GM19455 (cell line): Measurements from ENCODE around the gene SLC35G6.
"Not testable (repeated sequence)": the region's sequence is repeated elsewhere in the genome, so short reads cannot be mapped to it uniquely, and the experiment has no call there.

Experiments
- ATAC-seq: cut with Tn5 transposase; IDR thresholded peaks from one replicate; pipeline ENCODE4 v1.9.1; 2021; ENCODE audit not compliant: unreplicated experiment

Gene SLC35G6

GRCh38 chr17:7460850-7461660 is 20.2 kb upstream of the SLC35G6 start:
- no peak for ATAC-seq

GRCh38 chr17:7462474-7463371 is 18.5 kb upstream of the SLC35G6 start:
- ATAC-seq, result no peak

GRCh38 chr17:7463372-7463846 is 17.8 kb upstream of the SLC35G6 start:
- no peak for ATAC-seq

- no peak for ATAC-seq
Observed at GRCh38 chr17:7464081-7464480, 17.2 kb upstream of the SLC35G6 start.

- no peak for ATAC-seq
Observed at GRCh38 chr17:7465597-7466275, 15.5 kb upstream of the SLC35G6 start.

GRCh38 chr17:7466318-7466638 is 15.0 kb upstream of the SLC35G6 start:
- no peak for ATAC-seq

GRCh38 chr17:7466639-7467341 is 14.5 kb upstream of the SLC35G6 start:
- ATAC-seq, result no peak

- no peak for ATAC-seq
Observed at GRCh38 chr17:7467498-7467897, 13.7 kb upstream of the SLC35G6 start.

GRCh38 chr17:7468290-7468689 is 13.0 kb upstream of the SLC35G6 start:
- ATAC-seq, result no peak

GRCh38 chr17:7468804-7469389 is 12.3 kb upstream of the SLC35G6 start:
- no peak for ATAC-seq

- ATAC-seq, result not testable (repeated sequence)
Observed at GRCh38 chr17:7469843-7470242, 11.4 kb upstream of the SLC35G6 start.

- ATAC-seq, result not testable (repeated sequence)
Observed at GRCh38 chr17:7470457-7470973, 10.7 kb upstream of the SLC35G6 start.

GRCh38 chr17:7471729-7472128 is 9.5 kb upstream of the SLC35G6 start:
- ATAC-seq, result no peak

- not testable (repeated sequence) for ATAC-seq
Observed at GRCh38 chr17:7474767-7475166, 6.5 kb upstream of the SLC35G6 start.

GRCh38 chr17:7475764-7476422 is 5.4 kb upstream of the SLC35G6 start:
- no peak for ATAC-seq

- no peak for ATAC-seq
Observed at GRCh38 chr17:7476494-7476893, 4.8 kb upstream of the SLC35G6 start.

- ATAC-seq, result no peak
Observed at GRCh38 chr17:7476951-7477350, 4.3 kb upstream of the SLC35G6 start.

GRCh38 chr17:7477392-7478275 is 3.6 kb upstream of the SLC35G6 start:
- ATAC-seq, result no peak
